GM12865 (cell line): Measurements from ENCODE around the gene PRDM16.

Source experiments
- DNase-seq: peaks from one replicate; pipeline ENCODE4 v3.0.0; 2010; ENCODE audit warnings: low read depth
- H3K4me3 ChIP-seq: 2 replicates; pipeline ENCODE4 v1.5.1; 2011; ENCODE audit warnings: mild to moderate bottlenecking, low read depth, low read length, control low read depth
- TF ChIP-seq, protein P1 (sequence below): IDR thresholded peaks from 2 replicates; pipeline ENCODE4 v1.5.1; 2011; ENCODE audit warnings: low read length, control low read depth, low read depth, inconsistent platforms; ENCODE audit not compliant: insufficient read depth; ENCODE audit errors: missing control alignments

Gene PRDM16

DNA sequence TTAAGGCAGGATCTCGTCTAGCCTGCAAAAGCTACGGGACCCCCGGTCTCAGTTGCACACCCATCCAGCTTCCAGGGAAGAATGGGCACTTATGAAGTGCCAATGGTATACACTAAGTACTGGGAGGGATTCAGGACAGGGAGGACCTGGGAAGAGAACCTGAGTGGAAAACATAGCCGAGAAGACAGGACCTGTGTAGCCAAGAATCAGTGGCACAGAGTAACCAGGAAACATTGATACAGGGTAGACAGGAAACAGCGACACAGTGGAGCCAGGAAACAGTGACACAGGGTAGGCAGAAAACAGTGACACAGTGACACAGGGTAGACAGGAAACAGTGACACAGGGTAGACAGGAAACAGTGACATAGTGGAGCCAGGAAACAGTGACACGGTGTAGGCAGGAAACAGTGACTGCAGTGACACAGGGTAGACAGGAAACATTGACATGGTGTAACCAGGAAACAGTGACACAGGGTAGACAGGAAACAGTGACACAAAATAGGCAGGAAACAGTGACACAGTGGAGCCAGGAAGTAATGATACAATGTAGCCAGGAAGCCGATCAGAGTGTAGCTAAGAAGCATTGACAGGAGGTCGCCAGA, 247.4 kb downstream of the PRDM16 start:
- DNase-seq, result no peak
- H3K4me3 ChIP-seq, result no peak overlapping the region
- TF ChIP-seq, protein P1, sequence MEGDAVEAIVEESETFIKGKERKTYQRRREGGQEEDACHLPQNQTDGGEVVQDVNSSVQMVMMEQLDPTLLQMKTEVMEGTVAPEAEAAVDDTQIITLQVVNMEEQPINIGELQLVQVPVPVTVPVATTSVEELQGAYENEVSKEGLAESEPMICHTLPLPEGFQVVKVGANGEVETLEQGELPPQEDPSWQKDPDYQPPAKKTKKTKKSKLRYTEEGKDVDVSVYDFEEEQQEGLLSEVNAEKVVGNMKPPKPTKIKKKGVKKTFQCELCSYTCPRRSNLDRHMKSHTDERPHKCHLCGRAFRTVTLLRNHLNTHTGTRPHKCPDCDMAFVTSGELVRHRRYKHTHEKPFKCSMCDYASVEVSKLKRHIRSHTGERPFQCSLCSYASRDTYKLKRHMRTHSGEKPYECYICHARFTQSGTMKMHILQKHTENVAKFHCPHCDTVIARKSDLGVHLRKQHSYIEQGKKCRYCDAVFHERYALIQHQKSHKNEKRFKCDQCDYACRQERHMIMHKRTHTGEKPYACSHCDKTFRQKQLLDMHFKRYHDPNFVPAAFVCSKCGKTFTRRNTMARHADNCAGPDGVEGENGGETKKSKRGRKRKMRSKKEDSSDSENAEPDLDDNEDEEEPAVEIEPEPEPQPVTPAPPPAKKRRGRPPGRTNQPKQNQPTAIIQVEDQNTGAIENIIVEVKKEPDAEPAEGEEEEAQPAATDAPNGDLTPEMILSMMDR, result no peak

DNA sequence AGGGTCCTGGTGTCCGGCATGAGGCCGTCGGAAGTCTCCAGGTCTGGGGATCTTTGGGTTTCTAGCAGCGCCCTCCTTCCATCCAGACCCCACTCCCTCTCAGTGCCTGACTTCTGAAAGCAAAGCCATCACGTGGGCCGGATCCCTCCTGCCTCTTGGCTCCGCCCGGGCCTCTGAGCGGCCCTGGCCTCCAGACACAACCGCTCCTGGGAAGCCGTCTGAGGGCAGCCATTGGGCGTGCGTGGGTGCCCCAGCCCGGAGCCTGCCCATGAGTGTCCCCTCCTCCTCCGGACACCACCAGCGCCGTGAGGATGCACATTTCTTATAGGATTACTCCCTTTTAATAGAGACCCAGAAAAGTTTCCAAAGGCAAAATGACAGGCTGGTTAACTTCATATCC, 248.5 kb downstream of the PRDM16 start:
- no peak overlapping the region for H3K4me3 ChIP-seq
- DNase-seq, result no peak
- TF ChIP-seq, protein P1, result no peak

DNA sequence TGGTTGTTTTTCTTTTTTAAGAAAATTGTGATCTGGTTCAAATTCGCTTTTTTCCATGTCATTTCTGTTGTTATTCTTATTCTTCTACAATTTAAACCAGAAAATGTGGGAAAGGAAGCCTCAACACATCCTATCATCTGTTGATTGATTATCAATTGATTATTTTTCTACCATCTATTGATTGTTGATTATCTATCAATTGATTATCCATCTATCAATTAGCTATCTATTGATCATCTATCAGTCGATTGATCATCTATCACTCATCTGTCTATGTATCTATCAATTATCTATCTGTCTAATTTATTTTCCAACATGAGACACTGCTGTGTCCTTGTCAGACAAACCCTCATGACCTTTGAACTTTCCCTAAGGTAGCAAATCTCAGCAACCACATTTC, 249.3 kb downstream of the PRDM16 start:
- no peak overlapping the region for H3K4me3 ChIP-seq
- TF ChIP-seq, protein P1, result no peak
- no peak for DNase-seq

DNA sequence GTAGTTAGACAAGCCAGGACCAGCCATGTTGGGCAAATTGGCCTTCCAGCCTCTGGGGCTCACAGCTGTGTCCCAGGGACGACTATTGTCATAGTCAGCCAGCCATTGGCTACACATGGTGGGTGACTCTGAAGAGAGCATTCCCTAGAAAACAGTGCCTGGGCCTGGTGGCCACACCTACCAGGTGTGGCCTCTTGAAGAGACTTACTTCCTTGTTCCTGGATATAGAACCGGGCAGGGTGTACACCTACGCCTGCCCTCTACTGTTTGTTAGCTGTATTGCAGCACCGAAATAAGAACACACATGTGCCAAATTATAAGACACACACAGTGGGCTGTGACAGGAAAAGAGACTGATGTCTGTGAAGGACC, 250.9 kb downstream of the PRDM16 start:
- TF ChIP-seq, protein P1, result peak; percentile 44
- peak; percentile 52 for DNase-seq
- no peak overlapping the region for H3K4me3 ChIP-seq

DNA sequence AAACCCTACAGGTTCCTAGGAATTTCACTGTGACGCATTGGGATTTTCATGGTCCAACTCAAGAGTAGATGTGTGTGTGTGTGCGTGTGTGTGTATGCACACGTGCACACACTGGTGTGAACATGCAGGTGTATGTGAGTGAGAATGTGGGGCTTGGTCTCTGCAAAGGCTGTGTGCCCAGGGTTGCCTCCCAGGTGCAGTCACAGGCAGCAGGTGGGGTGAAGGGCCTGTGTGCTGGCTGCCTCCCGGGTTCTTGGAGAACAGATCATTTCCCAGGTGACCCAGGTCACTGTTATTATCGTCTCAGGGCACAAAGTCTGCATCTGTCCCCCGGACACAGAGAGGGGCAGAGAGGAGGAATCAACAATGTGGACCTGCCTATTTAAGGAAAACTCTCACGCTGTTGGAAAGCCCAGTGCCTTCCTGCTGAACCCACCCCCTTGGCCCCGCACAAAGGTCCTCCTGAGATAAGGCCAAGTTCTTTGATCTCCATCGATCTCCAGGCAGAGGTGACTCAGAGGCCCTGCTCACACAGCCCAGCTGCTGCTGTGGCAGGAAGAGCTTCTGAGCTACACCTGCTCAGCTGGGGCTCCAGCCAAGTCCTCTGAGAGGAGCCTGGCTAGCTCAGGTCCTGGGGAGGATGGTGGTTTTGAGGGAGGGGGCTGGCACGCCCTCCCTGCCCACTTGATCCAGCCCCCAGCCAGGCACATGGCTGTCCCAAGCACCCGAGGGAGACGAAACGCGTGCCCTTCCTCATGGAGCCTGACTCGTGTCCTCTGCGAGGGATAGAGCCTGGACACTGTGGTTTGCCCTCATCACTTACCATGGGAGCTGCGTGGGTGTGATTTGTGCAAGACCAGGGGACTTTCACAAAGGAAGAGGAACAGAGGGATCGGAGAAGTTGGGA, 251.5 kb downstream of the PRDM16 start:
- no peak overlapping the region for H3K4me3 ChIP-seq
- no peak for DNase-seq

DNA sequence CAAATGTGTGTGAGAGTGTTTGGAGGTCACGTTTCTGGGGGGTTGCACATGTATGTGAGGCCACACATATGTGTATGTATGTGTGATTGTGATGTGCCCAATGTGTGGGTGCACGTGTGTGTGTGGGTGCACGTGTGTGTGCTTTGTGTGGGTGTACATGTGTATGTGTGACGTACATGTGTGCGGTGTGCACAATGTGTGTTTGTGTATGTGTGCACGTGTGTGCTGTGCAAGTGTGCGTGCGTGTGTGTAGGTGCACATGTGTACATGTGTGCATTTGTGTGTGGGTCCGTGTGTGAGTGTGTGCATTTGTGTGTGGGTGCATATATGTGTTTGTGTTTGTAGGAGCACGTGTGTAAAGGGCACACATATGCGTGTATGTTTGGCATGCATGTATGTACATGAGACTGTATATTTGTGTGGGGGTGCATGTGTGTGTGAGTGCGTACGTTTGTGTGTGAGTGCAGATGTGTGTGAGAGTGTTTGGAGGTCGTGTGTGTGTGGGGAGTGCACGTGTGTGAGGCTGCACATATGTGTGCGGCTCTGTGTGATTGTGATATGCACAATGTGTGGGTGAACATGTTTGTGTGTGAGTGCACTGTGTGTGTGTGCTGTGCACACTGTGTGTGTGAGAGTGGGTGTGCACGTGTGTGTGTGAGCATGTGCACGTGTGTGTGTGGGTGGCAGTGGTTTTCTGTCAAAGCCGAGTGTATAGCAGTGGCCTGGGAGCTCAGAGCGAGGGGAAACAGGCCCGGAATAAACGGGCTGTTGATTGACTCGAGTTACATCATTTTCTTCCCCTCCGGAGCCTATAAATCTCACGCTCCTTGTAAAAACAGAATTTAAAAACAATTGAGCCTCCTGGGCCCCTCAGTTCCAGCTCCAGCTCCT, 252.8 kb downstream of the PRDM16 start:
- TF ChIP-seq, protein P1, result no peak
- no peak for DNase-seq

More for the DNA sequence above, 251.5 kb downstream of the PRDM16 start:
- TF ChIP-seq, protein P1, result no peak

More for the DNA sequence above, 252.8 kb downstream of the PRDM16 start:
- H3K4me3 ChIP-seq, result no peak overlapping the region
